ENCODE data around the gene DPP6.

DPP6 gene

DNA sequence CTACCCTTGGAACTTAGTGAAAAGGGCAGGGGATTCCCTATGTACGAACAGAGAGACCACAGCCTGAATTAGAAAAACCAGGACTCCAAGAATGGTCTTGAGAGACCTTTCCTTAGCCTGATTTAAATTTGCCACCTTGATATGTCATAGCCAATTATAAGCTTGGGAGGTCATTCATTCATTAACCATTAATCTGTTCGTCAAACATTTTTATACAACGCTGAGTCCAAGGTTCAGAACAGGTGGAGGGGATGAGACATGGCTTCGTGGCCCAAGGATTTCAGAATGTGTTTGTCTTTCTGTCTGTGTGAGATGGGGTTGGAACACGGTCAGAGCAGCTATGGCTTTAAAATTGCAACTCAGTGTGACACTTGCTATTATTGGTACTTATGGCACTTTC, 792.8 kb downstream of the DPP6 start:
- no peak for DNase-seq (ENCODE audit: insufficient read length, low spot score)
- FAIRE-seq: no peak
- TF ChIP-seq PAX5 (IDR thresholded peaks at IDR 0.05; ENCODE audit: insufficient read depth, low read length, severe bottlenecking) (no peak), SPI1 (IDR thresholded peaks at IDR 0.05; ENCODE audit: low read depth, low read length) (no peak), TAF1 (IDR thresholded peaks at IDR 0.05; ENCODE audit: low read depth, low read length) (no peak), POU2F2 (IDR thresholded peaks at IDR 0.05; ENCODE audit: low read depth, low read length) (no peak), POLR2A (IDR thresholded peaks at IDR 0.05; ENCODE audit: low read depth, low read length) (no peak), POLR2AphosphoS5 (IDR thresholded peaks at IDR 0.05; ENCODE audit: low read depth, low read length) (no peak)

- no peak for DNase-seq (ENCODE audit: insufficient read length, low spot score)
- FAIRE-seq: no peak
- TF ChIP-seq POLR2AphosphoS5 (IDR thresholded peaks at IDR 0.05; ENCODE audit: low read depth, low read length) (no peak), TAF1 (IDR thresholded peaks at IDR 0.05; ENCODE audit: low read depth, low read length) (no peak), POLR2A (IDR thresholded peaks at IDR 0.05; ENCODE audit: low read depth, low read length) (no peak), POU2F2 (IDR thresholded peaks at IDR 0.05; ENCODE audit: low read depth, low read length) (no peak), PAX5 (IDR thresholded peaks at IDR 0.05; ENCODE audit: insufficient read depth, low read length, severe bottlenecking) (no peak), SPI1 (IDR thresholded peaks at IDR 0.05; ENCODE audit: low read depth, low read length) (no peak)
These were observed 796.3 kb downstream of the DPP6 start for GRCh38 chr7:154848464-154848863.

DNA sequence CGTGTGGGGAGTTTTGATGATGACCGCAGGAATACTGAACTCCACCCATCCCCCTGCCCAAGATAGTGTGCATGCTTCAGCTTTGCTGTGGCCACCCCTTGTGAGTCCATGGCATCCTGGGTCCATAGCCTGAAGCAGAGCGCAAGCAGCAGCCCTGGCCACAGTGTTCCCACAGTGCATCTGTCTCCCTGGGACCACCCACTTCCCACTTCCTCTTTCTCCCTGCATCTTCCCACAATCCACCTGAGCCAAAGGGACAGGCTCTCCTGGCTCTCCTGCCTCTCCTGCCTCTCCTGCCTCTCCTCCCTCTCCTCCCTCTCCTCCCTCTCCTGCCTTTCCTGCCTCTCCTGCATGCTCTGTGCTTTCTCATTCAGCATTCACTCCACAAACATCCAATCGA, 800.0 kb downstream of the DPP6 start:
- no peak for DNase-seq (ENCODE audit: insufficient read length, low spot score)
- TF ChIP-seq PAX5 (IDR thresholded peaks at IDR 0.05; ENCODE audit: insufficient read depth, low read length, severe bottlenecking) (no peak), SPI1 (IDR thresholded peaks at IDR 0.05; ENCODE audit: low read depth, low read length) (peak; percentile 79)
- FAIRE-seq: no peak

- DNase-seq (ENCODE audit: insufficient read length, low spot score) (no peak), FAIRE-seq (no peak)
- no peak for TF ChIP-seq TAF1 (IDR thresholded peaks at IDR 0.05; ENCODE audit: low read depth, low read length)
- no peak for TF ChIP-seq POU2F2 (IDR thresholded peaks at IDR 0.05; ENCODE audit: low read depth, low read length)
- TF ChIP-seq POLR2A (IDR thresholded peaks at IDR 0.05; ENCODE audit: low read depth, low read length): no peak
- no peak for TF ChIP-seq POLR2AphosphoS5 (IDR thresholded peaks at IDR 0.05; ENCODE audit: low read depth, low read length)
- no peak for TF ChIP-seq PAX5 (IDR thresholded peaks at IDR 0.05; ENCODE audit: insufficient read depth, low read length, severe bottlenecking)
- TF ChIP-seq SPI1 (IDR thresholded peaks at IDR 0.05; ENCODE audit: low read depth, low read length): no peak
These were observed 801.0 kb downstream of the DPP6 start for GRCh38 chr7:154853063-154853726.

- TF ChIP-seq POU2F2 (IDR thresholded peaks at IDR 0.05; ENCODE audit: low read depth, low read length): no peak
- no peak for FAIRE-seq
- no peak for DNase-seq (ENCODE audit: insufficient read length, low spot score)
These were observed 801.5 kb downstream of the DPP6 start for GRCh38 chr7:154853727-154854095.

DNA sequence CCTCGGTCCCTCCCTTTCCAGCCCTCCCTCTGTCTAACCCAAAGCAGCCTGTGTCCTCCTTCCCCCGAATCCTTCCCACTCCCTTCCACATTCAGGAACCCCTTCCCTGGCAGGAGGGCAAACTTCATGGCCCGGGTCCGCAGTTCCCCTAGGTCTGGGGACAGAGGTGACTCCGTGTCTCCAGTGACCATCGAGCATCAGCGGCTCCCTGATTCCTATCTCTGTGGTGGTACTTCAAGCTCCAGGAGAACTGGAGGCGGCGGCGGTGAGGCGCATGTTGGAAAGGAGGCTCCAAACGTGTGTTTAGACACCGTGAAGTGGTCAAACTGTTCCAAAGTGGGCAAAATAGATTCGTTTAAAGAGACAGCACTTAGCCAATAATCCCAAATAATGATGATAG, 802.6 kb downstream of the DPP6 start:
- DNase-seq (ENCODE audit: insufficient read length, low spot score): no peak
- FAIRE-seq: no peak
- no peak for TF ChIP-seq SPI1 (IDR thresholded peaks at IDR 0.05; ENCODE audit: low read depth, low read length)
- TF ChIP-seq TAF1 (IDR thresholded peaks at IDR 0.05; ENCODE audit: low read depth, low read length): no peak
- no peak for TF ChIP-seq PAX5 (IDR thresholded peaks at IDR 0.05; ENCODE audit: insufficient read depth, low read length, severe bottlenecking)
- TF ChIP-seq POLR2AphosphoS5 (IDR thresholded peaks at IDR 0.05; ENCODE audit: low read depth, low read length): no peak
- no peak for TF ChIP-seq POLR2A (IDR thresholded peaks at IDR 0.05; ENCODE audit: low read depth, low read length)
- TF ChIP-seq POU2F2 (IDR thresholded peaks at IDR 0.05; ENCODE audit: low read depth, low read length): no peak

DNA sequence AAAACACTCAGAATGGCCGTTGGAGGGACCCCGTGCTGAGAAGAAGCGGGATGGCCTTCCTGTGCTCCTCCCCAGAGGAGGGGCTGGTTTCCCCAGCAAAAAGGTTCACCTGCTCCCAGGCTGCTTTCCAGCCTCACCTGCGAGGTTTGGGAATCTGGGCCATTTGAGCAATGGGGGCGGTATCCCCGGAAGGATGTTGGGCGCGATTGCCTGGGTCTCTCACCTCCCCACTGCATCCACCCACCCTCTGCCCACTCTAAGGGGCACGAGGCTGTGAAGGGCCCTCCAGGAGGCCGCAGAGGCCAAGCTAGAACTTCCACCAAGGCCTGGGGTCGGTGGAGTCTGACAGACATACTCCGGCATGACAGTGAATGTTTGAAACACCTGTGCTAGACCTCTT, 803.2 kb downstream of the DPP6 start:
- no peak for TF ChIP-seq POU2F2 (IDR thresholded peaks at IDR 0.05; ENCODE audit: low read depth, low read length)
- TF ChIP-seq POLR2A (IDR thresholded peaks at IDR 0.05; ENCODE audit: low read depth, low read length): no peak
- no peak for TF ChIP-seq SPI1 (IDR thresholded peaks at IDR 0.05; ENCODE audit: low read depth, low read length)
- TF ChIP-seq TAF1 (IDR thresholded peaks at IDR 0.05; ENCODE audit: low read depth, low read length): no peak
- TF ChIP-seq POLR2AphosphoS5 (IDR thresholded peaks at IDR 0.05; ENCODE audit: low read depth, low read length): no peak
- no peak for TF ChIP-seq PAX5 (IDR thresholded peaks at IDR 0.05; ENCODE audit: insufficient read depth, low read length, severe bottlenecking)
- DNase-seq (ENCODE audit: insufficient read length, low spot score): no peak
- no peak for FAIRE-seq

DNA sequence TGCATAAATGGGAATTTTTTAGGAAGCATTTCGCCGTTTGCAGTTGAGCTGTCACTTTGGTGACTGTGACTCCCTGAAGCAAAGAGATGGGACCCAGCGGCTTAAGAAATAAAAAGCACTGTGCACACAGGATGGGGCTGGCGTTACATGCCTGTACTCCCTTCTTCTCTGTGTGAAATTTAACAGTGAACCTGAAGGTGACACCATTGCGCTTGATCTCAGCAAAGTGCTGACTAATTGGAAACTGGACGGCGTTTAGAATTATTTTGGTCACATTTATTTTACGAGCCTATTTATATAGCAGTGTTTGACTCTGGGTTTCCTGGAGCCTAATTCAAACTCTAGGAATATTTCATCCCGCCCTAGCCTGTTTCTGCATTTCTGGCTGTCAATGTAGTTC, 804.5 kb downstream of the DPP6 start:
- no peak for DNase-seq (ENCODE audit: insufficient read length, low spot score)
- FAIRE-seq: no peak
- TF ChIP-seq SPI1 (IDR thresholded peaks at IDR 0.05; ENCODE audit: low read depth, low read length) (no peak), POLR2A (IDR thresholded peaks at IDR 0.05; ENCODE audit: low read depth, low read length) (no peak), POU2F2 (IDR thresholded peaks at IDR 0.05; ENCODE audit: low read depth, low read length) (no peak)

DNA sequence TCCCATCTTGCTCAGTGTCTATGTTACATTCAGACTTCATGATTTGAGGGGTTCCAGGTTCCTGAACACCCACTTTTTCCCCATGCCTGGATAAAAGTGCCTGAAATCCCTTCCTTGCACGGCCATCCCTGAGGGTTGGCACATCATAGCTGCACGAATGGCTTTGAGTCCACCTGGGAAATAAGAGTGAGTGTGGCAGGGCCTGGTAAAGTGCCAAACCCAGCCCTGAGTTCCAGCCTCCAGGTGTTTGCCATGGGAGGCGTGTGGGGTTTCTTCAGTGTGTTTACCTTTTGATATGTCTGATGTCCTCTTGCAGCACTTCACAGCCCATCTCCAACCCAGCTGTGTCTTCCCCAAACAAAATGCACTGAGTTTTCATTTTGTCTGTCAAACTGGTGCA, 805.0 kb downstream of the DPP6 start:
- FAIRE-seq (no peak), DNase-seq (ENCODE audit: insufficient read length, low spot score) (no peak)

GRCh38 chr7:154857728-154858681, 805.8 kb downstream of the DPP6 start:
- no peak for DNase-seq (ENCODE audit: insufficient read length, low spot score)
- no peak for FAIRE-seq
- TF ChIP-seq POLR2A (IDR thresholded peaks at IDR 0.05; ENCODE audit: low read depth, low read length): no peak
- TF ChIP-seq SPI1 (IDR thresholded peaks at IDR 0.05; ENCODE audit: low read depth, low read length): no peak
- TF ChIP-seq PAX5 (IDR thresholded peaks at IDR 0.05; ENCODE audit: insufficient read depth, low read length, severe bottlenecking): no peak
- TF ChIP-seq POLR2AphosphoS5 (IDR thresholded peaks at IDR 0.05; ENCODE audit: low read depth, low read length): no peak
- TF ChIP-seq POU2F2 (IDR thresholded peaks at IDR 0.05; ENCODE audit: low read depth, low read length): no peak
- no peak for TF ChIP-seq TAF1 (IDR thresholded peaks at IDR 0.05; ENCODE audit: low read depth, low read length)

More for the DNA sequence above, 805.0 kb downstream of the DPP6 start:
- TF ChIP-seq POU2F2 (IDR thresholded peaks at IDR 0.05; ENCODE audit: low read depth, low read length): no peak
